ENCODE results near the gene GAS7.
A peak's percentile ranks its signal among the peaks of the same experiment; 100 is the strongest.
"Not testable (repeated sequence)": the region's sequence is repeated elsewhere in the genome, so short reads cannot be mapped to it uniquely, and the experiment has no call there.

GAS7 gene

GRCh38 chr17:9922012-9922848 is 276.2 kb downstream of the GAS7 start:
- no peak for DNase-seq

GRCh38 chr17:9921216-9921615 is 277.2 kb downstream of the GAS7 start:
- not testable (repeated sequence) for DNase-seq

GRCh38 chr17:9918804-9919352 is 279.5 kb downstream of the GAS7 start:
- no peak for DNase-seq

- no peak for DNase-seq
Measured at GRCh38 chr17:9918352-9918751, 280.1 kb downstream of the GAS7 start.

GRCh38 chr17:9917801-9918200 is 280.6 kb downstream of the GAS7 start:
- DNase-seq = no peak

GRCh38 chr17:9917131-9917530 is 281.3 kb downstream of the GAS7 start:
- DNase-seq = no peak

GRCh38 chr17:9916108-9916507 is 282.3 kb downstream of the GAS7 start:
- DNase-seq = no peak

GRCh38 chr17:9913476-9913875 is 284.9 kb downstream of the GAS7 start:
- DNase-seq = no peak

- peak in 9 of 58 donors; percentile 18 to 61 (median 28) for DNase-seq
Measured at GRCh38 chr17:9912121-9913099, 286.0 kb downstream of the GAS7 start.

GRCh38 chr17:9911089-9911488 is 287.3 kb downstream of the GAS7 start:
- DNase-seq = no peak

- DNase-seq = no peak
Measured at GRCh38 chr17:9908649-9909042, 289.8 kb downstream of the GAS7 start.

- DNase-seq = no peak
Measured at GRCh38 chr17:9907883-9908648, 290.3 kb downstream of the GAS7 start.

- DNase-seq = no peak
Measured at GRCh38 chr17:9907131-9907530, 291.3 kb downstream of the GAS7 start.

GRCh38 chr17:9906616-9907015 is 291.8 kb downstream of the GAS7 start:
- no peak for DNase-seq

- peak in 14 of 58 donors; percentile 7 to 59 (median 20) for DNase-seq
Measured at GRCh38 chr17:9905902-9906301, 292.5 kb downstream of the GAS7 start.

GRCh38 chr17:9905078-9905415 is 293.4 kb downstream of the GAS7 start, which contains the start of gene RCVRN:
Gene RCVRN (minus strand): TSS chr17:9905271. CDS start chr17:9905180, 91 bp downstream.
- no peak for DNase-seq

- DNase-seq = no peak
Measured at GRCh38 chr17:9904277-9905077, 293.9 kb downstream of the GAS7 start.

GRCh38 chr17:9902120-9902519 is 296.3 kb downstream of the GAS7 start:
- no peak for DNase-seq

GRCh38 chr17:9900784-9901183 is 297.6 kb downstream of the GAS7 start:
- DNase-seq = no peak

GRCh38 chr17:9900044-9900594 is 298.3 kb downstream of the GAS7 start:
- no peak for DNase-seq
